HCT116 (cell line): Measurements from ENCODE around the gene C13orf46. TPM values are rescaled to one million over a fixed set of nuclear protein-coding genes. Genes with fewer than 3 reads are reported as not detected.

Source experiments
- ATAC-seq: fragments of 200-7000 bp; cut with Tn5 transposase; 2 replicates; pipeline ENCODE4 v1.9.1; 2020; ENCODE audit warnings: mild to moderate bottlenecking, moderate library complexity
- BruUV-seq: library from RNA; stranded (reverse); fragments of 400-500 nt; replicated peaks from 2 replicates; lab custom pipeline; 2021; lab: Mats Ljungman, UMichigan
- CTCF ChIA-PET: fragments of 300-600 bp; sonication (Branson Sonifier 250); formaldehyde crosslinking; loops from one replicate; lab custom pipeline; 2021; ENCODE audit warnings: antibody characterized with exemption; lab: Charles Lee
- POLR2A ChIA-PET: fragments of 300-600, 350-600 bp; sonication (Branson Sonifier 250); formaldehyde crosslinking; loops from one replicate; lab custom pipeline; 2021; ENCODE audit warnings: antibody characterized with exemption; lab: Charles Lee
- RAD21 ChIA-PET, 2 experiments: fragments of 300-600 bp; sonication (Branson Sonifier 250); formaldehyde crosslinking; loops; one replicate each; lab custom pipeline; 2023; ENCODE audit warnings: low total read pairs in 2 of 2; ENCODE audit not compliant: uncharacterized antibody in 2 of 2, unreplicated experiment in 2 of 2, low non-redundant PET in 1 of 2; lab: Charles Lee
- DNase-seq: peaks from one replicate; pipeline ENCODE4 v3.0.0-alpha.2; 2010; ENCODE audit warnings: low read depth, low spot score
- H2AFZ ChIP-seq: fragments of 200-600 bp; shearing (Covaris generic), sonication (generic); 2 replicates; pipeline ENCODE4 v1.6.1; 2017; ENCODE audit warnings: low read depth, mixed run types, mixed read lengths, antibody characterized with exemption, low read length; ENCODE audit not compliant: poor library complexity, severe bottlenecking
- H3K27ac ChIP-seq: 2 replicates; pipeline ENCODE4 v1.5.1; 2012; ENCODE audit warnings: low read depth, low read length
- H3K27me3 ChIP-seq: fragments of 200-600 bp; sonication (generic); 2 replicates; pipeline ENCODE4 v1.6.1; 2016; ENCODE audit warnings: mixed run types, low read length, mixed read lengths; ENCODE audit not compliant: insufficient read depth
- H3K36me3 ChIP-seq, 2 experiments: fragments of 200-500 bp in 1 of 2; fragments of 200-600 bp in 1 of 2; sonication (Bioruptor generic) in 1 of 2; sonication (generic) in 1 of 2; 2 replicates each; pipeline versions ENCODE4 v1.5.1 to v1.6.1; 2014 to 2016; ENCODE audit warnings: low read length in 2 of 2, inconsistent platforms in 1 of 2, mixed read lengths in 1 of 2, mixed run types in 1 of 2; ENCODE audit not compliant: insufficient read depth in 2 of 2, control insufficient read depth in 1 of 2
- H3K4me1 ChIP-seq, 2 experiments: fragments of 200-600 bp in 1 of 2; sonication (generic) in 1 of 2; 2 replicates each; pipeline versions ENCODE4 v1.5.1 to v1.6.1; 2012 to 2017; ENCODE audit warnings: low read length in 2 of 2, inconsistent platforms in 1 of 2, mild to moderate bottlenecking in 1 of 2, mixed read lengths in 1 of 2, mixed run types in 1 of 2, moderate library complexity in 1 of 2; ENCODE audit not compliant: insufficient read depth in 2 of 2, control insufficient read depth in 1 of 2
- H3K4me2 ChIP-seq: fragments of 200-600 bp; sonication (generic); 2 replicates; pipeline ENCODE4 v1.6.1; 2017; ENCODE audit warnings: mixed run types, low read length, mixed read lengths
- H3K4me3 ChIP-seq, 2 experiments: fragments of 200-600 bp in 1 of 2; sonication (generic) in 1 of 2; replicated peaks in 1 of 2; 2 replicates each; pipeline ENCODE4 v1.5.1; 2011 to 2016; ENCODE audit warnings: low read length in 2 of 2, control low read depth in 1 of 2, low read depth in 1 of 2, mild to moderate bottlenecking in 1 of 2, mixed read lengths in 1 of 2, mixed run types in 1 of 2
- H3K79me2 ChIP-seq: fragments of 200-600 bp; sonication (generic); 2 replicates; pipeline ENCODE4 v1.6.1; 2017; ENCODE audit warnings: mild to moderate bottlenecking, mixed run types, low read length, moderate library complexity, mixed read lengths; ENCODE audit not compliant: insufficient read depth
- H3K9ac ChIP-seq: fragments of 200-600 bp; sonication (generic); 2 replicates; pipeline ENCODE4 v1.6.1; 2016; ENCODE audit warnings: low read length, mixed read lengths
- H3K9me2 ChIP-seq: fragments of 200-600 bp; sonication (generic), shearing (Covaris generic); 2 replicates; pipeline ENCODE4 v1.6.1; 2017; ENCODE audit warnings: mixed run types, mild to moderate bottlenecking, moderate library complexity; ENCODE audit not compliant: insufficient read depth
- H3K9me3 ChIP-seq, 2 experiments: fragments of 200-500 bp in 1 of 2; fragments of 200-600 bp in 1 of 2; sonication (Bioruptor generic) in 1 of 2; sonication (generic) in 1 of 2; 2 replicates each; pipeline ENCODE4 v1.6.1; 2014 to 2017; ENCODE audit warnings: low read length in 2 of 2, mixed read lengths in 2 of 2, inconsistent platforms in 1 of 2, low read depth in 1 of 2, mild to moderate bottlenecking in 1 of 2, mixed run types in 1 of 2, moderate library complexity in 1 of 2; ENCODE audit not compliant: control insufficient read depth in 1 of 2, insufficient read depth in 1 of 2
- H4K20me1 ChIP-seq: fragments of 200-600 bp; sonication (generic), shearing (Covaris generic); 2 replicates; pipeline ENCODE4 v1.6.1; 2017; ENCODE audit warnings: mixed run types, mild to moderate bottlenecking, moderate library complexity; ENCODE audit not compliant: insufficient read depth
- ATF3 ChIP-seq: IDR thresholded peaks from 2 replicates; pipeline ENCODE4 v1.6.1; 2012
- CBX3 ChIP-seq: IDR thresholded peaks from 2 replicates; pipeline ENCODE4 v1.6.1; 2012; ENCODE audit warnings: low read depth
- CEBPB ChIP-seq: IDR thresholded peaks from 2 replicates; pipeline ENCODE4 v1.6.1; 2012; ENCODE audit warnings: low read depth
- EGR1 ChIP-seq: IDR thresholded peaks from 2 replicates; pipeline ENCODE4 v1.6.1; 2012; ENCODE audit warnings: low read depth
- ELF1 ChIP-seq: IDR thresholded peaks from 2 replicates; pipeline ENCODE4 v1.6.1; 2012; ENCODE audit warnings: low read depth, borderline replicate concordance
- EZH2 ChIP-seq: fragments of 200-600 bp; sonication (generic); IDR thresholded peaks from 2 replicates; pipeline ENCODE4 v1.6.1; 2017; ENCODE audit warnings: antibody characterized with exemption, mixed run types
- EZH2phosphoT487 ChIP-seq: fragments of 200-600 bp; IDR thresholded peaks from 2 replicates; pipeline ENCODE4 v1.6.1; 2018; ENCODE audit warnings: antibody characterized with exemption, borderline replicate concordance
- FOSL1 ChIP-seq: IDR thresholded peaks from 2 replicates; pipeline ENCODE4 v1.6.1; 2012; ENCODE audit warnings: low read depth
- JUND ChIP-seq: IDR thresholded peaks from 2 replicates; pipeline ENCODE4 v1.6.1; 2012
- MAX ChIP-seq: IDR thresholded peaks from 2 replicates; pipeline ENCODE4 v1.6.1; 2012
- POLR2A ChIP-seq: IDR thresholded peaks from 2 replicates; pipeline ENCODE4 v1.7.0; 2011; ENCODE audit warnings: borderline replicate concordance; ENCODE audit not compliant: insufficient read depth, insufficient read length; ENCODE audit errors: extremely low read depth
- POLR2AphosphoS5 ChIP-seq: IDR thresholded peaks from 2 replicates; pipeline ENCODE4 v1.6.1; 2011; ENCODE audit warnings: mild to moderate bottlenecking, low read depth, low read length, moderate library complexity
- RAD21 ChIP-seq: IDR thresholded peaks from 2 replicates; pipeline ENCODE4 v1.6.1; 2012; ENCODE audit warnings: low read depth, mild to moderate bottlenecking
- SIN3A ChIP-seq: IDR thresholded peaks from 2 replicates; pipeline ENCODE4 v1.6.1; 2012; ENCODE audit warnings: low read depth
- SP1 ChIP-seq: IDR thresholded peaks from 2 replicates; pipeline ENCODE4 v1.6.1; 2012; ENCODE audit warnings: low read depth
- SRF ChIP-seq: IDR thresholded peaks from 2 replicates; pipeline ENCODE4 v1.6.1; 2012; ENCODE audit warnings: low read depth
- TCF7L2 ChIP-seq: IDR thresholded peaks from 2 replicates; pipeline ENCODE4 v1.7.0; 2011; ENCODE audit warnings: borderline replicate concordance, inconsistent platforms; ENCODE audit not compliant: insufficient read depth, insufficient read length; ENCODE audit errors: extremely low read depth
- ZFX ChIP-seq: fragments of 450-650 bp; IDR thresholded peaks from 2 replicates; pipeline ENCODE4 v1.6.1; 2017
- ZNF274 ChIP-seq: fragments of 200-500 bp; sonication (Bioruptor generic); IDR thresholded peaks from 2 replicates; pipeline ENCODE4 v1.6.1; 2014; ENCODE audit warnings: mild to moderate bottlenecking, low read depth, low read length, inconsistent platforms
- intact Hi-C: fragments of 100-400 bp; cut with micrococcal nuclease; formaldehyde crosslinking; loops from 2 replicates; pipeline ENCODE4 v1.10.0; 2022
- total RNA-seq: library from RNA; stranded (reverse); gene quantifications from one replicate; pipeline ENCODE4 v1.2.1, GENCODE V29; 2021; ENCODE audit not compliant: unreplicated experiment

C13orf46 gene
- total RNA-seq, 1 experiment from 2014 or later: 0.93 TPM

- intact Hi-C loops: no loop called here
- H3K36me3 ChIP-seq: no peaks in the 10 kb centered on the region
- RAD21 ChIA-PET: no interaction called here
Measured at GRCh38 chr13:114002771-114003321, 29.0 kb upstream of the C13orf46 start.

GRCh38 chr13:114002009-114002544 lies 28.2 kb upstream of the C13orf46 start:
- no peak for DNase-seq
- Histone ChIP-seq H3K9me2 (no peaks in the 10 kb centered on the region), H3K9me3 (no peaks in the 10 kb centered on the region), H3K79me2 (no peaks in the 10 kb centered on the region), H3K4me2 (no peak overlapping the region), H3K27me3 (no peaks in the 10 kb centered on the region), H3K27ac (no peak overlapping the region), H3K36me3 (no peaks in the 10 kb centered on the region), H3K4me3 (no peak overlapping the region), H2AFZ (no peak overlapping the region), H3K4me1 (peaks cover 0 to 5% of the 10 kb centered on the region in 2 experiments; a peak in 1 of 4 replicates), H3K9ac (no peak overlapping the region), H4K20me1 (no peaks in the 10 kb centered on the region)
- no peak for ATAC-seq
- POLR2A ChIA-PET: no interaction called here
- BruUV-seq: no TSS peak
- CTCF ChIA-PET: no interaction called here
- RAD21 ChIA-PET: no interaction called here
- intact Hi-C loops: no loop called here
- TF ChIP-seq TCF7L2 (no peak), SP1 (no peak), ZNF274 (no peak), ELF1 (no peak), CBX3 (no peak), EGR1 (no peak), ZFX (no peak), POLR2AphosphoS5 (no peak), FOSL1 (no peak), SIN3A (no peak), SRF (no peak), RAD21 (no peak), EZH2 (no peak), JUND (no peak)

More at GRCh38 chr13:114002771-114003321, 29.0 kb upstream of the C13orf46 start:
- Histone ChIP-seq H3K9me3 (no peaks in the 10 kb centered on the region), H3K27me3 (no peaks in the 10 kb centered on the region), H3K4me2 (no peak overlapping the region), H4K20me1 (no peaks in the 10 kb centered on the region), H3K79me2 (no peaks in the 10 kb centered on the region)
- CTCF ChIA-PET: no interaction called here
- POLR2A ChIA-PET: no interaction called here
- TF ChIP-seq TCF7L2 (no peak), EGR1 (no peak), SP1 (no peak), RAD21 (no peak), JUND (no peak), CEBPB (no peak), SRF (no peak), MAX (no peak), CBX3 (no peak), EZH2 (no peak), POLR2A (no peak), ZFX (no peak), ATF3 (no peak), EZH2phosphoT487 (no peak), SIN3A (no peak), FOSL1 (no peak)
- TF ChIP-seq, all 23 proteins: peak for 0
- no peak for DNase-seq
- no peak for ATAC-seq
- no peak overlapping the region for H3K27ac ChIP-seq
- no TSS peak for BruUV-seq
- H3K4me3 ChIP-seq: no peak overlapping the region
- no peaks in the 10 kb centered on the region for H3K9me2 ChIP-seq
- peaks cover 0 to 5% of the 10 kb centered on the region in 2 experiments; a peak in 1 of 4 replicates for H3K4me1 ChIP-seq
- H3K9ac ChIP-seq: no peak overlapping the region
- H2AFZ ChIP-seq: no peak overlapping the region
